Measurements from ENCODE around the gene SMIM44.
"Not testable (repeated sequence)": the region's sequence is repeated elsewhere in the genome, so short reads cannot be mapped to it uniquely, and the experiment has no call there.

SMIM44 gene

DNA sequence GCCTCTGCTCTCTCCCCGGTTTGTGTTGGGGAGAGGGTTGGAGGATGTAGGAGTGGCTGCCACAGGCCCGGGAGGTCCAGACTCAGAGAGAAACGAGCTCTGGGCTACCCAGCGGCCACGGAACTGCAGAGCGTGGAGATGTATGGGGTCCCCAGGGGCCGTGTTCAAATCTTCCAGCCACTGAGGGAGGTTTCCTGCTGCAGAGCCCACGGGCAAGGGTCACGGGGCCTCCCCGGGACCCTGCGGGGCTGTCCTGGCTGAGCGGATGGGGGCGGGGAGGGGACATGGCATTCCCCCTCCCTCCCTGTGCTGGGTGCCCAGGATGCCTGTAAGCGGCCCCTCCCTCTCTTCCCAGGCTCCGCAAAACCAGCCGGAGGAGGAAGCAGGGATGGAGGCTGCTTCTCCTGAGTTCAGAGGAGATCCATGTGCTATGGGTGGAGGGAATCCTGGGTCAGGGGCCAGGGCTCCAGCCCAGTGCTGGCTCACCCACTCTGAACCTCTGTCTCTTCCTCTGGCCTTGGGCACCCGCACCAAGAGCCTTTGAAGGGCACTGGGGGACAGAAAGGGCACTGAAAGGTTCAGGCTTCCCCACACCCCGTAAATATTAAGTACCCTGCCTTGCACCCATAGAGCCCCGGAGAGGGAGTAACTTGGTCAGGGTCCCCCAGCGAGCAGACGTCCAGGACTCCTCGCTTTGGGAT lies 25.6 kb downstream of the SMIM44 start:
- no peak for DNase-seq (ENCODE audit: low spot score)

GRCh38 chr19:3456925-3457527 lies 26.2 kb downstream of the SMIM44 start:
- DNase-seq (ENCODE audit: low spot score): no peak

DNA sequence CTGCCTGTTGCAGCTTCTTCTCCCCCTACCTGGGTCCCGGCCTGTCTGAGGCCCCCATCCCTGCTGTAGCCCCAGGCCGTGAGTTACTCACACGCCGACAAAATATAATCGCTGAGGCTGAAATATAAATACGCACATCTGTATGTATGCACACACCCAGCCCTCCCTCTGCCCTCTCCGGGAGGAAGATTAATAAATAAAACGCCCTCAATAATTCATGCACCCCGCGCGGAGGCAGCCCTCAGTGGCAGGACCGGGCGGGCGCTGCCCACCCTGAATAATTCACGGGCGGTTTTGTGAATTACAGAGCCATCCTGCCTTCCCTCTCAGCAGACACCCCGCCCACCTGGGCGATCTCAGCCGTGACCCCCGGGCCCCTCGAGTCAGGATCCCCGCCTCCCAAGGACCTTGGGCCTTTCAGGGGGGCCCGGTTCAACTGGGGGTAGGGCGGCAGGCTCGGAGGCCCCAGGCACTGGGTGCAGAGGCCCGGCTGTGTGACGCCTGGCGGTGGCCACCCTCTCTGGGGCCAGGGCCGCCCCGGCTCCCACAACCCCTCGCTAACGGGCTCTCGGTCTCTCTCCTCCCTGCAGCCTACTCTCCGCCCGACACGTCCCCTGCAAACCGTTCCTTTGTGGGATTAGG lies 27.2 kb downstream of the SMIM44 start:
- no peak for DNase-seq (ENCODE audit: low spot score)

GRCh38 chr19:3455393-3455955 lies 27.8 kb downstream of the SMIM44 start:
- no peak for DNase-seq (ENCODE audit: low spot score)

DNA sequence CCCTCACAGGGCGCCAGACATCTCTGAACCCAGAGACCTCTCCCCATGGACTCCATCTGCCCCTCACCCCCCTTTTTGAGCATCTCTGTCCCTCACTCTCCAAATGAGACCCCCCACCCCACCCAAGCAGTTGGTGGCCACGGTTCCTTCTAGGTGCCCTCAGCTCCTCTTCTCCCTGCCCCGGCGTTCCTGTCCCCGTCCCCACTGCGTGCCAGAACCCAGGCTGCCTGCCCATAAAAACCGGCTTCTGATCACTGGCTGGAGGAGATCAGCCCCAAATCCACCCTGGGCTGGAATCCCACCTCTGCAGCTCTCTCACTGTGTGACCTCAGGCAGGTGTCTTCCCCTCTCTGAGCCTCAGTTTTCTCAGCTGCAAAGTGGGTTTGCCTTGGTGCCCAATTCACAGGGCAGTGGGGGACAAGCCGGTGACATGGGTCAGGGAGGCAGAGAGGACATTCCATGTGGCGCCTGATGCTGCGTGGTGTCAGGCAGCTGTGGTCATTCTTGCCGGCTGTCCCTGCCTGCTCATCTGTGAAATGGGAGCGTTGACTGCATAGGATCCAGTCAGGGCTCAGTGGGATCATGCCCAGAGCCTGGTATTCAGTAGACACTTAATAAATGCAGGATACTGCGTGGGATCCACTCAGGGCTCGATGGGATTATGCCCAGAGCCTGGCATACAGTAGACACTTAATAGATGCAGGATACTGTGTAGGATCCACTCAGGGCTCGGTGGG lies 28.4 kb downstream of the SMIM44 start:
- no peak for DNase-seq (ENCODE audit: low spot score)

GRCh38 chr19:3453840-3454239 lies 29.4 kb downstream of the SMIM44 start:
- no peak for DNase-seq (ENCODE audit: low spot score)

DNA sequence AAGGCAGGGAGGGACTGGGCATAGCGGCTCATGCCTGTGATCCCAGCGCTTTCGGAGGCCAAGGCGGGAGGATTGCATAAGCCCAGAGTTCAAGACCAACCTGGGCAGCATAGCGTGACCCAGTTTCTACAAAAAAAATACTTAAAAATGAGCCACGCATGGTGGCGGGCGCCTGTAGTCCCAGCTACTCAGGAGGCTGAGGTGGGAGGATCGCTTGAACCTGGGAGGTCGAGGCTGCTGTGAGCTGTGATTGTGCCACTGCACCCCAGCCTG lies 30.4 kb downstream of the SMIM44 start:
- DNase-seq (ENCODE audit: low spot score): not testable (repeated sequence)

DNA sequence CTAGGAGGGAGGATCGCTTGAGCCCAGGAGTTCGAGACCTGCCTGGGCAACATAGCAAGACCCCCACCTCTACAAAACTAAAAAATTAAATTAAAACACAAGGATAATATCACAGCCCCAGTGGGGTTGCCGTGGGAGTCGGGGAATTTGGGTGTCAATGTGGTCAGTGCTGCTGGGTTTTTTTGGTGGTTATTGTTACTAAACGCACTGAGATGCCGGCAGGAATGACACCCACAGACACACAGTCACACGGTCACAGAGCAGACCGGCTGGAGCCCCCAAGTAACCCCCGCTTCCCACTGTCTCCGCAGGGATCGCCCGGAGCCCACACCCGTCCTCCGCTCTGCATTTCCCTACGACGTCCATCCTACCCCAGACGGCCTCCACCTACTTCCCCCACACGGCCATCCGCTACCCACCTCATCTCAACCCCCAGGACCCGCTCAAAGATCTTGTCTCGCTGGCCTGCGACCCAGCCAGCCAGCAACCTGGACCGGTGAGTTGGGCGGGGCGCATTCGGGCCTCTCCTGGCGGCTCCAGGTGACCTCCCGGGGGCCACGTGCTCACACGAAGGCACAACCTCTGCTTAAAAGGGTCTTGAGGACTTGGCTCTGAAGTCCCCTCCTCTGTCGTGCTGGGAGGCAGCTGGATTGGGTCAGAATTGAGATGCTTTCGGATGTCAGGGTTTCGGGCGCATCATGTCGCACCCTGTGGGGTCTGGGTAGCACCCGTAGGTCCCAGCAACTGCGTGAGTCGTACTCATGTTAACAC lies 30.9 kb downstream of the SMIM44 start:
- DNase-seq (ENCODE audit: low spot score): no peak

DNA sequence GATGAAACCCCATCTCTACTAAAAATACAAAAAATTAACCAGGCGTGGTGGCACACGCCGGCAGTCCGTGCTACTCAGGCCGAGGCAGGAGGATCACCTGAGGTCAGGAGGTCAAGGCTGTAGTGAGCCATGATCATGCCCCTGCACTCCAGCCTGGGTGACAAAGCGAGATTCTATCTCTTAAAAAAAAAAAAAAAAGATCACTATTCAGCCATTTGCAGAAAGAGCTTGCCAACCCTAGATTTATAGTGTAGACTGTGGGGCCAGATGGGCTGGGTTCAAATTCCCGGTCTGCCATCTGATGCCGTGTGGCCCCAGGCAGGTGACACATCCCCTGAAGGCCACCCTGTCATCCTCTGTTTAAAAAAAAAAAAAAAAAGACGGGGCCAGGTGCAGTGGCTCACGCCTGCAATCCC lies 31.8 kb downstream of the SMIM44 start:
- DNase-seq (ENCODE audit: low spot score): no peak

DNA sequence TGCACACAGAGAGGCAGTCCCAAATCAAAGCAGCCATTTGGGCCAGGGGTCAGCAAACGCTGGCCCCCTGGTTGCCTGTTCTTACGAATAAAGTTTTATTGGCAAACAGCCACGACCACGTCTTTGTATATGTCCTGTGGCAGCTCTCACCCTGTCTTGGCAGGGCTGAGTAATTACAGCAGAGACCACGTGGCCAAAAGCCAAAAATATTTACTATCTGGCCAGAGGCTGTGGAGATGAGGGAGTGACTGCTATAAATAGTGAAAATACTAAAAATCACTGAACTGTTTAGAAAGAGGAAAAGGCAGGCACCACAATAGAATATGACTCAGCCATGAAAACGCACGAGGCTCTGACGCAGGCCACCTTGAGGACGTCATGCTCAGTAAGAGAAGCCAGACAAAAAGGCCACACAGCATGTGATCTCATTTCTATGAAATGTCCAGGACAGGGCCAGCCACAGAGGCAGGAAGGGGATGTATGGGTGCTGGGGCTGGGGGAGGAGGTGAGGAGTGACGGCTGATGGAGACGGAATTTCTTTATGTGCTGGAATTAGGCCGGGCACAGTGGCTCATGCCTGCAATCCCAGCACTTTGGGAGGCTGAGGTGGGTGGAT lies 32.3 kb downstream of the SMIM44 start:
- DNase-seq (ENCODE audit: low spot score): peak; percentile 85

DNA sequence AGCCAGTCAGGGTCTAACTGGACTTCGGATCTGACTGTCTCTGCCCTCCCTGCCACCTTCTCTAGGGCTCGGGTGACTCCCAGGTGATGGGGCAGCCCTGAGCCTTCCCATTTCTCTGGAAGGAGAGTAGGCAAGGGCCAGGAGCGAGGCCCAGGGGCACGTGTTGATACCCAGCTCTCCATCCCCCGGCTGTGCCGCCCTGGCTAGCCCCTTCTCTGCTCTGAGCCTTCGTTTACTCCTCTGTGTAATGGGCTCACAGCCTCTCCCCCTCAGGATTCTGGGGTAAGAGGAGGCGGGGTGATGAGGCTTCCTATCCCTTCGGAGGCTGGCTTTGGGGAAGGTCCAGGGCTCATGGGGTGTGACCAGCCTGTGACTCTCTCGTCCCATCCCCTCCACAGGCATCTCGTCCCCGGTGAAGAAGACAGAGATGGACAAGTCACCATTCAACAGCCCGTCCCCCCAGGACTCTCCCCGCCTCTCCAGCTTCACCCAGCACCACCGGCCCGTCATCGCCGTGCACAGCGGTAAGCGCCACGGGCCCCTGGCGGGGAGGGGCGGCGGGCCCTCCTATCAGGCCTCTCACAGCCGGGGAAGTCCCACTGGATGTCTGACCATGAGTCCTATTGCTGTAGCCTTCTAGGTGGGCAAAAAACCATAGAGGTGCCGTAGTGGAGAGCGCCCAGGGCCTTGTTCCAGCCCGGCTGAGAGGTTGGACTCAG lies 34.5 kb downstream of the SMIM44 start:
- DNase-seq (ENCODE audit: low spot score): no peak

- not testable (repeated sequence) for DNase-seq (ENCODE audit: low spot score)
Observed at GRCh38 chr19:3446657-3447056, 36.6 kb downstream of the SMIM44 start.

DNA sequence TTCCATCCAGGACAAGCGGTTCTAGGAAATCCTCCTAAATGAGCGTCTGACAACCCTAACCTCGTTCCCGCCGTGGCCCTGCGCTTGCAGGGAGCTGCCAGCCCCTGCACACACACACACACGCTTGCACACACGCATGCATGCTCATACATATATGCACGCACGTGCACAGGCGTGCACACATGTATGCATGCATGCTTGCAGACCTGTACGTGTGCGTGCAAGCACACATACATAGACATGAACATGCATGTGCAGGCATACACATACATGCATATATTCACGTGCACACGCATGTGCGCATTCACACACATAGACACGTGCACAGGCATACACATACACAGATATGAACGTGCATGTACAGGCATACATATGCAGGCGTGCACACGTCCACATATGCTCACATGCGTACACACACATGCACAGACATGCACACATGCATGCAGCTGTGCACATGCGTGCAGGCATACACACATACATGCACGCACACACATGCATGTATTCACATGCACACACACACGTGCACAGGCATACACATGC lies 38.5 kb downstream of the SMIM44 start:
- no peak for DNase-seq (ENCODE audit: low spot score)

DNA sequence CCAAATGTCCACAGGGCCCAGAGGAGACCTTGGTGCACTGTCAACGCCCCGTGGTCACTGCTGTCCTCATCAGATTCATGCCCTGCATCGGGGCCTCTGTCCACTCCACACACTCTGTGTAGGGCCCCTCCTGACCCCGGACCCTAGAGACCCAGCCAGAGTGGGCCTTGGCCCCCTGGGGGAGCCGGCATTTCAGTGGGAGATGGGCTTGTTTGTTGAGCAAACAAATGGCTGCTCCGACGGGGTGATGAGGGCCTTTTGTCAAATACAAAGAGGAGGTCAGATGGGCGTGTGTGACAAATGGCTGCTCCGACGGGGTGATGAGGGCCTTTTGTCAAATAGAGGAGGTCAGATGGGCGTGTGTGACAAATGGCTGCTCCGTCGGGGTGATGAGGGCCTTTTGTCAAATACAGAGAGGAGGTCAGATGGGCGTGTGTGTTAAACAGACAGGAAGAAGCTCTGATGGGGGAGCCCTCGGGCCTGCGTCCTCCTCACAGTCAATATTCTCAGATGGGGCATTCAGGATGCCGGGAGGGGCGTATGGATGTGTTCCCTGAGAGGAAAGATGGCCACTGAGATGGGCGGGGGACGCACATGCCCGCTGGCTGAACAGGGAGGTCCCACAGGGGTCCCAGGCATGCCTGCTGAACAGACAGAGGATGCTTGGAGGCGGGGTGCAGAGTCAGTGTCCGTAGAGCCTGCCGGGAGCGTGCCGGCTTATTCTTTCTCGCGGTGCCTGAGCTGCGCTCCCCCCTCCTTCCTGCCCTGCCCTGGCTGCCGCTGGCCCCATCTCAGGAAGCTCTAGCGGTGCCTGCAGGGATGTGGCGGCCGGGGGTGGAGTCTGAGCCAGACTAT lies 39.2 kb downstream of the SMIM44 start:
- DNase-seq (ENCODE audit: low spot score): no peak

GRCh38 chr19:3442487-3443071 lies 40.7 kb downstream of the SMIM44 start:
- DNase-seq (ENCODE audit: low spot score): no peak

DNA sequence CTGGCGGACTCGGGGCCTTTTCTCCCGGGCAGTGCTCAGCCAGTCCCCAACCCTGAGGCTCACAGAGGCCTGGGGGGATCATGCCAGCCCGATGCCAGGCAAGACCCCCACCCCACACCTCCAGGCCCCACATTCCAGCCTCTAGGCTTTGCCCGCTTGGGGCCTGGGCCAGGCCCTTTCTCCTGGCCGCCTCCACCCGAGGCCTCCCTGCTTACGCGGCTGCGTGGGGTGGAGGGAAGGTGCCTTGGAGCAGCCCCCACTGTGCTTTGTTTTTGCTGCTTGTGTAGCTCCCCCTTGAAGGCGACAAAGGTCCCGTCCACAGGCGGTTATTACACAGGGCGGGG lies 41.3 kb downstream of the SMIM44 start:
- DNase-seq (ENCODE audit: low spot score): no peak

DNA sequence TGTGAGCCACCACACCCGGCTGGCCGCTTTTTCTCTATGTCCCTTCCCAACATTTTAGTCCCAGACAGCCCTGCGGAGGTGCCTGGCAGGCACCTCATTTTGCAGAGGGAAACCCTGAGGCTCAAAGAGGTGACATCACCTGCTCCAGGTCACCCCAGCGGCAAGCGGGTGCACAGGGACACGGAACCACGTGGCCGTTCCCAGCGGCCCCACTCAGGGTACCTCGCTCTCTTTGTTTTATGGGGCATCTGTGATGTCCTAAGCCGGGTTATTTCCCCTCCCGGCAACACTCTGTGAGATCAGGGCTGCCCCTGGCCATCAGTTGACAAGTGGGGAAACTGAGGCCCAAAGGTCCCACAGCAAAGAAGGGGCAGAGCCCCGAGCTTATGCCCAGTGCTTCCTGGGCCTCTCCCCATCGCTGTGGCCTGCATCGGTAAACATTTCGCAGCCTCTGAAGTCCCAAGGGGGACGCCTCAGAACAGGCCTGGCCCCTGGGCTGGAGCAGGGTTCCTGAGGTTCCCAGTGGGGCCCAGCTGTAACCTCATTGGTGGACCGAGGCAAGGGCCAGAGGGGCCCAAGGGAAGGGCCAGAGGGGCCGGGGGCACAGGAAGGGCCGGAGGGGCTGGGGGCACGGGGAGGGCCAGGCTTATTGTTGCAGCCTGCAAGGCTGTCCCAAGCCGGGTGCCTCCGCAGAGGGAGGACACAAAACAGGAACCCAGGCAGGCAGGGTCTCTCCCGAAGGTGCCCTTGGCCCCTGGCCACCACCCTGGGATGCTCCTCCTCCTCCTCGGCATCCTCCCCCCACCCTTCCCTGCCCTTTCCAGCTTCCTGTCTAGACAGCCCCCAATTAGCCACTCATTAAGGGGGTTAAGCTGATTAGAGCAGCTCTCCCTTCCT lies 41.9 kb downstream of the SMIM44 start:
- DNase-seq (ENCODE audit: low spot score): no peak

DNA sequence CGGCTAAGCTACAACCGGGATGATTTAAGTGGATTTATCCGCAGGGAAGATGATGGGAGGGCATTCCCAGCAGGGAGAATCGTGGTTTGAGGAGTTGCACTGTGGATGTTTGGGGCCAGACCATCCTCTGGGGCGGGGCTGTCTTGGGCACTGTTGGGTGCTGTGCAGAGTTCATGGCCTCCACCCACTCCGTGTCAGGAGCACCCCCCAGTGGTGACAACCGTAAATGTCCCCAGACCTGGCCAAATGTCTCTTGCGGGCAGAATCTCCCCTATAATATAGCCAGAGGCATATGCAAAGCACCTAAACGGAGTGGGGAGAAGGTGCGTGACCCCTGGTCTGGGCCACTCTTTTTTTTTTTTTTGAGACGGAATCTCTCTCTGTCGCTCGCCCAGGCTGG lies 43.2 kb downstream of the SMIM44 start:
- peak; percentile 57 for DNase-seq (ENCODE audit: low spot score)
